Measurements from ENCODE around the gene EGFL6. TPM values are rescaled to one million over a fixed set of nuclear protein-coding genes. Genes with fewer than 3 reads are reported as not detected.

EGFL6 gene
- total and polyA plus RNA-seq, 3 donors from 2014 or later: 0.56 to 2.1 (median 1.7) TPM

DNA sequence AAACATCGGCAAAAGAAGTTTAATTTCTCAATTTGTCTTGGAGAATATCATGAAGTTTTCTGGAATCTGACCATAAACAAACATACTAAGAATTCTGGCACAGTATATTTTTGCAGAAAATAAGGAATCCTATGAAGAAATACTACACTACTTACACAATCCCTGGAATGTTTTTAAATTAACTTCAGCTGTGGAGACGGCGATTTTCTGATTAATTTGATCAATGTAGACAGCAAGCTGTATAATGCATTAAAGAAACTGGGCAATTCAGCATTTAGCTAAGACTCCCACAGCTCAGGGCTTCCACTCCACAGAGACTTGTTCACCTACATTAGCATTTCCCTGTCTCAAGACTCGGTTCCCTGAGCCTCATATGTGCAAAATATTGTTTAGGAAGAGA, 12.2 kb downstream of the EGFL6 start:
- H3K27ac ChIP-seq: no peak overlapping the region
- no peaks in the 10 kb centered on the region for H3K4me1 ChIP-seq
- no peak for TF ChIP-seq POLR2A (IDR thresholded peaks at IDR 0.05)
- TF ChIP-seq CTCF (IDR thresholded peaks at IDR 0.05): no peak
- H3K9me3 ChIP-seq: no peaks in the 10 kb centered on the region
- no peak for DNase-seq
- no peaks in the 10 kb centered on the region for H3K36me3 ChIP-seq (ENCODE audit: low read depth, missing control alignments)
- intact Hi-C loops (cut with DNase I; ENCODE audit: low total_unique reads): no loop called here
- no peaks in the 10 kb centered on the region for H3K27me3 ChIP-seq
- 54 to 58% methylated on average over 4 of the region's 4 CpGs for WGBS, 2 donors
- H3K4me3 ChIP-seq: no peak overlapping the region

GRCh38 chrX:13587786-13588477, 18.5 kb downstream of the EGFL6 start:
- no peak for TF ChIP-seq CTCF (IDR thresholded peaks at IDR 0.05)
- TF ChIP-seq POLR2A (IDR thresholded peaks at IDR 0.05): no peak

GRCh38 chrX:13590207-13590606, 20.8 kb downstream of the EGFL6 start:
- Histone ChIP-seq H3K36me3 (ENCODE audit: low read depth, missing control alignments) (no peaks in the 10 kb centered on the region), H3K27me3 (no peaks in the 10 kb centered on the region), H3K4me3 (no peak overlapping the region), H3K27ac (no peak overlapping the region), H3K4me1 (no peaks in the 10 kb centered on the region), H3K9me3 (no peaks in the 10 kb centered on the region)
- 76 to 88% methylated on average over 2 of the region's 2 CpGs for WGBS, 2 donors
- intact Hi-C loops (cut with DNase I; ENCODE audit: low total_unique reads): no loop called here
- TF ChIP-seq POLR2A (IDR thresholded peaks at IDR 0.05) (no peak), CTCF (IDR thresholded peaks at IDR 0.05) (no peak)
- DNase-seq: no peak

More at GRCh38 chrX:13587786-13588477, 18.5 kb downstream of the EGFL6 start:
- Histone ChIP-seq H3K27me3 (no peaks in the 10 kb centered on the region), H3K9me3 (no peaks in the 10 kb centered on the region), H3K4me1 (no peaks in the 10 kb centered on the region), H3K27ac (no peak overlapping the region), H3K4me3 (no peak overlapping the region), H3K36me3 (ENCODE audit: low read depth, missing control alignments) (no peaks in the 10 kb centered on the region)
- 53 to 58% methylated on average over 3 of the region's 3 CpGs for WGBS, 2 donors
- intact Hi-C loops (cut with DNase I; ENCODE audit: low total_unique reads): no loop called here
- DNase-seq: no peak

GRCh38 chrX:13590914-13591313, 21.5 kb downstream of the EGFL6 start:
- DNase-seq: no peak
- intact Hi-C loops (cut with DNase I; ENCODE audit: low total_unique reads): no loop called here
- Histone ChIP-seq H3K36me3 (ENCODE audit: low read depth, missing control alignments) (no peaks in the 10 kb centered on the region), H3K27me3 (no peaks in the 10 kb centered on the region), H3K4me1 (no peaks in the 10 kb centered on the region), H3K4me3 (no peak overlapping the region), H3K9me3 (no peaks in the 10 kb centered on the region), H3K27ac (no peak overlapping the region)
- 56 to 82% methylated on average over 5 of the region's 5 CpGs for WGBS, 2 donors
- TF ChIP-seq CTCF (IDR thresholded peaks at IDR 0.05) (no peak), POLR2A (IDR thresholded peaks at IDR 0.05) (no peak)

- no peaks in the 10 kb centered on the region for H3K4me1 ChIP-seq
- intact Hi-C loops (cut with DNase I; ENCODE audit: low total_unique reads): no loop called here
- H3K4me3 ChIP-seq: no peak overlapping the region
- TF ChIP-seq POLR2A (IDR thresholded peaks at IDR 0.05) (no peak), CTCF (IDR thresholded peaks at IDR 0.05) (no peak)
- no peaks in the 10 kb centered on the region for H3K27me3 ChIP-seq
- no peak for DNase-seq
- no peaks in the 10 kb centered on the region for H3K9me3 ChIP-seq
- WGBS, 2 donors: 58 to 82% methylated on average over 4 of the region's 4 CpGs
- no peaks in the 10 kb centered on the region for H3K36me3 ChIP-seq (ENCODE audit: low read depth, missing control alignments)
- H3K27ac ChIP-seq: no peak overlapping the region
Measured at GRCh38 chrX:13597874-13598273, 28.5 kb downstream of the EGFL6 start.

All from testis (tissue), 3 donors.